ENCODE measurements around the gene USP20.
A peak's percentile ranks its signal among the peaks of the same experiment; 100 is the strongest.

USP20 gene

GRCh38 chr9:129875687-129876395 is 40.6 kb downstream of the USP20 start:
- no peak for DNase-seq

GRCh38 chr9:129876815-129877214 is 41.6 kb downstream of the USP20 start:
- no peak for DNase-seq

- DNase-seq: no peak
Observed at GRCh38 chr9:129878291-129878690, 43.0 kb downstream of the USP20 start.

- DNase-seq: no peak
Observed at GRCh38 chr9:129879103-129879699, 43.9 kb downstream of the USP20 start.

GRCh38 chr9:129879991-129880653 is 44.9 kb downstream of the USP20 start:
- no peak for DNase-seq

GRCh38 chr9:129880654-129881546 is 45.6 kb downstream of the USP20 start:
- no peak for DNase-seq

- DNase-seq: no peak
Observed at GRCh38 chr9:129881547-129882324, 46.5 kb downstream of the USP20 start.

GRCh38 chr9:129884220-129885017 is 49.2 kb downstream of the USP20 start:
- DNase-seq: peak; percentile 86 to 95 (median 94)

GRCh38 chr9:129885018-129885669 is 49.9 kb downstream of the USP20 start:
- peak in 3 of 6 experiments; percentile 38 to 71 (median 59) for DNase-seq

GRCh38 chr9:129885670-129886106 is 50.4 kb downstream of the USP20 start:
- peak; percentile 63 to 80 (median 74) for DNase-seq

- peak; percentile 64 to 88 (median 74) for DNase-seq
Observed at GRCh38 chr9:129886226-129887174, 51.2 kb downstream of the USP20 start.

GRCh38 chr9:129887334-129888292 is 52.4 kb downstream of the USP20 start:
- DNase-seq: peak; percentile 58 to 90 (median 84)

- DNase-seq: peak; percentile 76 to 97 (median 86)
Observed at GRCh38 chr9:129888293-129889121, 53.2 kb downstream of the USP20 start.

GRCh38 chr9:129889122-129889940 is 54.1 kb downstream of the USP20 start:
- DNase-seq: peak in 5 of 6 experiments; percentile 39 to 59 (median 57)

GRCh38 chr9:129889941-129890717 is 54.9 kb downstream of the USP20 start:
- DNase-seq: peak; percentile 40 to 67 (median 52)

Data from stimulated activated naive CD4-positive, alpha-beta T cell (primary cell).